Heart left ventricle (tissue), 13 donors: ENCODE measurements around the gene NFKBIE.

Experiments used
- POLR2A ChIP-seq, 2 donors: fragments of 450-650 bp; IDR thresholded peaks; one replicate each; pipeline ENCODE4 v1.6.1; 2017; ENCODE audit warnings: antibody characterized with exemption in 2 of 2, mild to moderate bottlenecking in 2 of 2, moderate library complexity in 2 of 2
- TF ChIP-seq, protein P1 (sequence below), 12 donors: fragments of 200-600 bp; sonication (generic) in 4 of 12; IDR thresholded peaks; one replicate each; pipeline versions ENCODE4 v1.5.0 to v1.8.0; 2018 to 2022; ENCODE audit warnings: antibody characterized with exemption in 12 of 12, mild to moderate bottlenecking in 5 of 12
- donor health status: ischemic (EF 13 %, LVEDD 7.1; RV severe dilation, severe dysfunction).
- donor health status: DM: no; HTN: yes; CAD: no.
- donor health status: DM: no; HTN: no; CAD: no.
- donor health status: ischemic (EF 25% LVEDD 6.9; RV normal size, moderate dysfunction).
- donor health status: ischemic (EF 25% LVEDD 5.7; RV mildly dilated, moderate dysfunction).
- donor health status: ischemic (EF 35%, LVEDD 5.7; RV mildly dilated, moderate dysfunction).
- donor health status: nonischemic (EF 11% LVEDD 7.7; RV severe dilation, severe dysfunction).
- donor health status: DM: yes; HTN: yes; CAD: no.
- donor health status: PGD.
- donor health status: ischemic (EF 29% LVEDD 5.4; RV normal size, mild dysfunction).
- donor health status: nonischemic (EF 23%, LVEDD 6.1; RV moderate dilation, normal function).

DNA sequence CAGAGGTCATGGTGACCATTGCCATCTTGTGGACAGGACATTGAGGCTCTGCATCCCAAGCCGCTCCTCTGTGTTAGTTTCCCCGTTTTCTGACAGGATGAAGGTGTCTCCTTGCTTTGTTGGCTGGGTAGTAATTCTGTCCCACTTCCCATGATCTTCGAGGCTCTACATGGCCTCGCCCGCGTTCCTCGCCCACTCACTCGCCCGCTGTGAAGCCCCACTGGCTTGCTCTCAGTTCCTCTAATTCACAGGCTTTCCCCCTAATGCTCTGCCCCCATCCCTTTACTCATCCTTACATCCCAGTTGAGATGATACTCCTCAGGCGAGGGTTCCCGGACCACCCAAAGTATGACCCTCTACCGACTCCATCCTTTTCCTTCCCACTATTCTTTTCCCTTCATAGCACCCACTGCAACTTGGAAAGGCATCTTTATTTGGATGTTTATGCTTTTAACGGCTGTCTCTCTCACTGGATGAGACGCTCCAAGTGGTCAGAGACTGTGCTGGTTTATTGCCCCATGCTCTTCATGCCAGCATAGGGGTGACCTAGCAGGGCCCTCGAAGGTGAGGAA is 7.5 kb downstream of the NFKBIE start:
- TF ChIP-seq, protein P1, sequence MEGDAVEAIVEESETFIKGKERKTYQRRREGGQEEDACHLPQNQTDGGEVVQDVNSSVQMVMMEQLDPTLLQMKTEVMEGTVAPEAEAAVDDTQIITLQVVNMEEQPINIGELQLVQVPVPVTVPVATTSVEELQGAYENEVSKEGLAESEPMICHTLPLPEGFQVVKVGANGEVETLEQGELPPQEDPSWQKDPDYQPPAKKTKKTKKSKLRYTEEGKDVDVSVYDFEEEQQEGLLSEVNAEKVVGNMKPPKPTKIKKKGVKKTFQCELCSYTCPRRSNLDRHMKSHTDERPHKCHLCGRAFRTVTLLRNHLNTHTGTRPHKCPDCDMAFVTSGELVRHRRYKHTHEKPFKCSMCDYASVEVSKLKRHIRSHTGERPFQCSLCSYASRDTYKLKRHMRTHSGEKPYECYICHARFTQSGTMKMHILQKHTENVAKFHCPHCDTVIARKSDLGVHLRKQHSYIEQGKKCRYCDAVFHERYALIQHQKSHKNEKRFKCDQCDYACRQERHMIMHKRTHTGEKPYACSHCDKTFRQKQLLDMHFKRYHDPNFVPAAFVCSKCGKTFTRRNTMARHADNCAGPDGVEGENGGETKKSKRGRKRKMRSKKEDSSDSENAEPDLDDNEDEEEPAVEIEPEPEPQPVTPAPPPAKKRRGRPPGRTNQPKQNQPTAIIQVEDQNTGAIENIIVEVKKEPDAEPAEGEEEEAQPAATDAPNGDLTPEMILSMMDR (IDR thresholded peaks at IDR 0.05): peak in 3 of 12 donors; percentile 9 to 36 (median 23)
- no peak for TF ChIP-seq POLR2A (IDR thresholded peaks at IDR 0.05)
